Measurements from ENCODE around the gene MTARC2. TPM values are rescaled to one million over a fixed set of nuclear protein-coding genes. Genes with fewer than 3 reads are reported as not detected.

Gene MTARC2
- polyA plus RNA-seq, 1 of the 3 experiments (the other 2 are of a cell fraction) = 6.1 TPM

GRCh38 chr1:220796530-220796929, 48.4 kb downstream of the MTARC2 start:
- no peaks in the 10 kb centered on the region for H3F3A ChIP-seq (replicated peaks; ENCODE audit: insufficient read depth)
- WGBS (ENCODE audit: low lambda C conversion rate) = 100% methylated on average over 1 of the region's 10 CpGs
- H3K4me3 ChIP-seq (ENCODE audit: low read depth in 2 of 2, low read length in 1 of 2) = no peak overlapping the region
- no peaks in the 10 kb centered on the region for H3K79me2 ChIP-seq (ENCODE audit: insufficient read depth)
- H3K27me3 ChIP-seq (ENCODE audit: insufficient read depth) = no peaks in the 10 kb centered on the region
- H3K9me2 ChIP-seq = no peaks in the 10 kb centered on the region
- H4K20me1 ChIP-seq (ENCODE audit: insufficient read depth) = no peaks in the 10 kb centered on the region
- H3K9me3 ChIP-seq = no peaks in the 10 kb centered on the region
- ChIA-PET POLR2A (no interaction called here), CTCF (interaction anchor here (1.2 to 3.0 kb wide), 3 partner anchors 8 to 21 kb away, joined by 3 to 15 read pairs (median 8); no protein-coding TSS in a partner anchor)
- H3K4me1 ChIP-seq (ENCODE audit: control insufficient read depth in 1 of 2, insufficient read depth in 2 of 2, low read depth in 1 of 2, low read length in 1 of 2) = peaks cover 0 to under 1% of the 10 kb centered on the region in 2 experiments; a peak in 1 of 4 replicates
- H3K9ac ChIP-seq = no peak overlapping the region
- no peak for TF ChIP-seq REST (IDR thresholded peaks at IDR 0.05; ENCODE audit: low read depth, low read length)
- TF ChIP-seq SIN3A (IDR thresholded peaks at IDR 0.05; ENCODE audit: borderline replicate concordance, low read depth, low read length) = no peak
- no peak for TF ChIP-seq GATA2 (CRISPR knock-in tag; IDR thresholded peaks at IDR 0.05)
- no peak for TF ChIP-seq POLR2AphosphoS5 (IDR thresholded peaks at IDR 0.05; ENCODE audit: low read depth, low read length)
- no peak for TF ChIP-seq TEAD4 (IDR thresholded peaks at IDR 0.05; ENCODE audit: borderline replicate concordance, insufficient read depth)
- TF ChIP-seq FOXJ3 (CRISPR knock-in tag; IDR thresholded peaks at IDR 0.05) = no peak
- TF ChIP-seq JUND (IDR thresholded peaks at IDR 0.05) = no peak
- TF ChIP-seq RCOR1 (IDR thresholded peaks at IDR 0.05; ENCODE audit: low read length) = no peak
- TF ChIP-seq ELF1 (IDR thresholded peaks at IDR 0.05) = no peak
- no peak for TF ChIP-seq MXI1 (IDR thresholded peaks at IDR 0.05; ENCODE audit: low read depth, low read length)
- no peak for TF ChIP-seq GABPA (IDR thresholded peaks at IDR 0.05; ENCODE audit: low read depth)
- TF ChIP-seq YY1 (IDR thresholded peaks at IDR 0.05; ENCODE audit: low read depth) = no peak
- no peak for TF ChIP-seq USF1 (IDR thresholded peaks at IDR 0.05; ENCODE audit: borderline replicate concordance, low read depth)
- no peak for TF ChIP-seq CTCF (IDR thresholded peaks at IDR 0.05)
- TF ChIP-seq CHD2 (IDR thresholded peaks at IDR 0.05; ENCODE audit: low read length, partially characterized antibody) = no peak
- no peak for TF ChIP-seq MAX (IDR thresholded peaks at IDR 0.05; ENCODE audit: low read depth)
- no peak for TF ChIP-seq NRF1 (IDR thresholded peaks at IDR 0.05; ENCODE audit: low read depth, low read length)
- TF ChIP-seq SMC3 (IDR thresholded peaks at IDR 0.05; ENCODE audit: low read depth, low read length) = no peak
- no peak overlapping the region for H2AFZ ChIP-seq (ENCODE audit: low read depth)
- no peak overlapping the region for H3K27ac ChIP-seq (ENCODE audit: low read depth in 2 of 2, low read length in 1 of 2)
- H3K36me3 ChIP-seq (replicated peaks in 1 of 2; ENCODE audit: control insufficient read depth in 1 of 2, insufficient read depth in 2 of 2, low read length in 1 of 2) = peaks cover 0 to 27% of the 10 kb centered on the region in 2 experiments
- no peak overlapping the region for H3K4me2 ChIP-seq
- no peak for DNase-seq
